Measurements from ENCODE around the gene DOHH.
"Not testable (repeated sequence)": the region's sequence is repeated elsewhere in the genome, so short reads cannot be mapped to it uniquely, and the experiment has no call there.

Gene DOHH

DNA sequence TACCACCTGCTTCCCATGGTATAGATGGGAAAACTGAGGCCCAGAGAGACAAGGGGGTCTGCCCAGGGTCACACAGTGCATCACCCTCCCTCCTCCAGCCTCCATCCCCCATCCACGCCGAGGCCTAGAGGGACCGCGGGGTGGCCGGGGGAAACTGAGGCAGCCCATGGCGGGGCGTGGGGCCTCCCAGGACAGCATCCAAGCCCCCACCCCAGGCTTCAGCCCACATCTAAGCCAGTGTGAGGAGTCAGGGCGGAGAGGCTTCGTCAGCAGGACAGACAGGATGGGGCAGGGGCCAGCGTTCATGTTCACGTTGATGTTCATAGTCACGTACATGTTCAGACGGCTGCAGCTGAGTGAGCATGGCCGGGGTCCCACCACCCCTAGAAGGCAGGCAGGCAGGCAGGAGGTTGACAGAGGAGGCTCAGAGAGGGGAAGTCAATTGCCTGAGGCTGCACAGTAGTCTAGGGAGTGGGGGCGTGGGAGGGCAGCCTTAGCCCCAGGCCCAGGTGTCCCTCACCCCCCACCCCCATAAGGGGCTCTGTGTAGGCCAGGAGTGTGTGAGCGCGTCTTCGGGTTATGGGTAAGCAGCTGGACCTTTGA lies 43.4 kb downstream of the DOHH start:
- no peak for DNase-seq

DNA sequence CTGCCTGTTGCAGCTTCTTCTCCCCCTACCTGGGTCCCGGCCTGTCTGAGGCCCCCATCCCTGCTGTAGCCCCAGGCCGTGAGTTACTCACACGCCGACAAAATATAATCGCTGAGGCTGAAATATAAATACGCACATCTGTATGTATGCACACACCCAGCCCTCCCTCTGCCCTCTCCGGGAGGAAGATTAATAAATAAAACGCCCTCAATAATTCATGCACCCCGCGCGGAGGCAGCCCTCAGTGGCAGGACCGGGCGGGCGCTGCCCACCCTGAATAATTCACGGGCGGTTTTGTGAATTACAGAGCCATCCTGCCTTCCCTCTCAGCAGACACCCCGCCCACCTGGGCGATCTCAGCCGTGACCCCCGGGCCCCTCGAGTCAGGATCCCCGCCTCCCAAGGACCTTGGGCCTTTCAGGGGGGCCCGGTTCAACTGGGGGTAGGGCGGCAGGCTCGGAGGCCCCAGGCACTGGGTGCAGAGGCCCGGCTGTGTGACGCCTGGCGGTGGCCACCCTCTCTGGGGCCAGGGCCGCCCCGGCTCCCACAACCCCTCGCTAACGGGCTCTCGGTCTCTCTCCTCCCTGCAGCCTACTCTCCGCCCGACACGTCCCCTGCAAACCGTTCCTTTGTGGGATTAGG lies 44.4 kb downstream of the DOHH start:
- DNase-seq, result no peak

DNA sequence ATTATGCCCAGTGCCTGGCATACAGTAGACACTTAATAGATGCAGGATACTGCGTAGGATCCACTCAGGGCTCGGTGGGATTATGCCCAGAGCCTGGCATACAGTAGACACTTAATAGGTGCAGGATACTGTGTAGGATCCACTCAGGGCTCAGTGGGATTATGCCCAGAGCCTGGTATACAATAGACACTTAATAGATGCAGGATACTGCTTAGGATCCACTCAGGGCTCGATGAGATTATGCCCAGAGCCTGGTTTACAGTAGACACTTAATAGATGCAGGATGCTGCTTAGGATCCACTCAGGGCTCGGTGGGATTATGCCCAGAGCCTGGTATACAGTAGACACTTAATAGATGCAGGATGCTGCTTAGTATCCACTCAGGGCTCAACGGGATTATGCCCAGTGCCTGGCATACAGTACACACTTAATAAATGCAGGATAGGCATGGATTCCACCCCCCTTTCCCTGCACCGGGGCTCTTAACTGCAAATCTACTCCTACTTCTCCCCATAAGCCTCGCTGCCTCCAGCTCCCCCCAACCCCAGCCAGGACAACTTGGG lies 45.0 kb downstream of the DOHH start:
- no peak for DNase-seq

DNA sequence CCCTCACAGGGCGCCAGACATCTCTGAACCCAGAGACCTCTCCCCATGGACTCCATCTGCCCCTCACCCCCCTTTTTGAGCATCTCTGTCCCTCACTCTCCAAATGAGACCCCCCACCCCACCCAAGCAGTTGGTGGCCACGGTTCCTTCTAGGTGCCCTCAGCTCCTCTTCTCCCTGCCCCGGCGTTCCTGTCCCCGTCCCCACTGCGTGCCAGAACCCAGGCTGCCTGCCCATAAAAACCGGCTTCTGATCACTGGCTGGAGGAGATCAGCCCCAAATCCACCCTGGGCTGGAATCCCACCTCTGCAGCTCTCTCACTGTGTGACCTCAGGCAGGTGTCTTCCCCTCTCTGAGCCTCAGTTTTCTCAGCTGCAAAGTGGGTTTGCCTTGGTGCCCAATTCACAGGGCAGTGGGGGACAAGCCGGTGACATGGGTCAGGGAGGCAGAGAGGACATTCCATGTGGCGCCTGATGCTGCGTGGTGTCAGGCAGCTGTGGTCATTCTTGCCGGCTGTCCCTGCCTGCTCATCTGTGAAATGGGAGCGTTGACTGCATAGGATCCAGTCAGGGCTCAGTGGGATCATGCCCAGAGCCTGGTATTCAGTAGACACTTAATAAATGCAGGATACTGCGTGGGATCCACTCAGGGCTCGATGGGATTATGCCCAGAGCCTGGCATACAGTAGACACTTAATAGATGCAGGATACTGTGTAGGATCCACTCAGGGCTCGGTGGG lies 45.6 kb downstream of the DOHH start:
- DNase-seq, result no peak

DNA sequence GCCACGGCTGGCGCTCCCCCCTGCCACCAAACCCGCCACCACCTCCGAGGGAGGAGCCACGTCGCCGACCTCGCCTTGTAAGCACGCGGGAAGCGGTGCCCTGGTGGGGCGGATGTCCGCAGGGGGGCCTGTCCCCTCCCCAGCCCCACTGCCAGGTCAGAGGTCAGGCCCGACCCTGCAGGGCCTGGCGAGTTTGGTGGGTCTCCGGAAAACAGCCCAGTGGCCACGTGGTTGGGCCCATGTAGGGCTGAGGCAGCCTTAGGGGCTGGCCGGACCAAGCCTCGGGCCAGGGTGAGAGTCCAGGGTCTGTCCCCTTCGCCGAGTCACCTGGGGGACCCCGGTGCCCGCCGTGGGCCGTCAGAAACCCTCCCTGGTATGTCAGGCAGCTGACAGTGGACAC lies 46.6 kb downstream of the DOHH start:
- no peak for DNase-seq

DNA sequence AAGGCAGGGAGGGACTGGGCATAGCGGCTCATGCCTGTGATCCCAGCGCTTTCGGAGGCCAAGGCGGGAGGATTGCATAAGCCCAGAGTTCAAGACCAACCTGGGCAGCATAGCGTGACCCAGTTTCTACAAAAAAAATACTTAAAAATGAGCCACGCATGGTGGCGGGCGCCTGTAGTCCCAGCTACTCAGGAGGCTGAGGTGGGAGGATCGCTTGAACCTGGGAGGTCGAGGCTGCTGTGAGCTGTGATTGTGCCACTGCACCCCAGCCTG lies 47.6 kb downstream of the DOHH start:
- not testable (repeated sequence) for DNase-seq

DNA sequence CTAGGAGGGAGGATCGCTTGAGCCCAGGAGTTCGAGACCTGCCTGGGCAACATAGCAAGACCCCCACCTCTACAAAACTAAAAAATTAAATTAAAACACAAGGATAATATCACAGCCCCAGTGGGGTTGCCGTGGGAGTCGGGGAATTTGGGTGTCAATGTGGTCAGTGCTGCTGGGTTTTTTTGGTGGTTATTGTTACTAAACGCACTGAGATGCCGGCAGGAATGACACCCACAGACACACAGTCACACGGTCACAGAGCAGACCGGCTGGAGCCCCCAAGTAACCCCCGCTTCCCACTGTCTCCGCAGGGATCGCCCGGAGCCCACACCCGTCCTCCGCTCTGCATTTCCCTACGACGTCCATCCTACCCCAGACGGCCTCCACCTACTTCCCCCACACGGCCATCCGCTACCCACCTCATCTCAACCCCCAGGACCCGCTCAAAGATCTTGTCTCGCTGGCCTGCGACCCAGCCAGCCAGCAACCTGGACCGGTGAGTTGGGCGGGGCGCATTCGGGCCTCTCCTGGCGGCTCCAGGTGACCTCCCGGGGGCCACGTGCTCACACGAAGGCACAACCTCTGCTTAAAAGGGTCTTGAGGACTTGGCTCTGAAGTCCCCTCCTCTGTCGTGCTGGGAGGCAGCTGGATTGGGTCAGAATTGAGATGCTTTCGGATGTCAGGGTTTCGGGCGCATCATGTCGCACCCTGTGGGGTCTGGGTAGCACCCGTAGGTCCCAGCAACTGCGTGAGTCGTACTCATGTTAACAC lies 48.1 kb downstream of the DOHH start:
- no peak for DNase-seq

DNA sequence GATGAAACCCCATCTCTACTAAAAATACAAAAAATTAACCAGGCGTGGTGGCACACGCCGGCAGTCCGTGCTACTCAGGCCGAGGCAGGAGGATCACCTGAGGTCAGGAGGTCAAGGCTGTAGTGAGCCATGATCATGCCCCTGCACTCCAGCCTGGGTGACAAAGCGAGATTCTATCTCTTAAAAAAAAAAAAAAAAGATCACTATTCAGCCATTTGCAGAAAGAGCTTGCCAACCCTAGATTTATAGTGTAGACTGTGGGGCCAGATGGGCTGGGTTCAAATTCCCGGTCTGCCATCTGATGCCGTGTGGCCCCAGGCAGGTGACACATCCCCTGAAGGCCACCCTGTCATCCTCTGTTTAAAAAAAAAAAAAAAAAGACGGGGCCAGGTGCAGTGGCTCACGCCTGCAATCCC lies 49.0 kb downstream of the DOHH start:
- DNase-seq, result no peak

DNA sequence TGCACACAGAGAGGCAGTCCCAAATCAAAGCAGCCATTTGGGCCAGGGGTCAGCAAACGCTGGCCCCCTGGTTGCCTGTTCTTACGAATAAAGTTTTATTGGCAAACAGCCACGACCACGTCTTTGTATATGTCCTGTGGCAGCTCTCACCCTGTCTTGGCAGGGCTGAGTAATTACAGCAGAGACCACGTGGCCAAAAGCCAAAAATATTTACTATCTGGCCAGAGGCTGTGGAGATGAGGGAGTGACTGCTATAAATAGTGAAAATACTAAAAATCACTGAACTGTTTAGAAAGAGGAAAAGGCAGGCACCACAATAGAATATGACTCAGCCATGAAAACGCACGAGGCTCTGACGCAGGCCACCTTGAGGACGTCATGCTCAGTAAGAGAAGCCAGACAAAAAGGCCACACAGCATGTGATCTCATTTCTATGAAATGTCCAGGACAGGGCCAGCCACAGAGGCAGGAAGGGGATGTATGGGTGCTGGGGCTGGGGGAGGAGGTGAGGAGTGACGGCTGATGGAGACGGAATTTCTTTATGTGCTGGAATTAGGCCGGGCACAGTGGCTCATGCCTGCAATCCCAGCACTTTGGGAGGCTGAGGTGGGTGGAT lies 49.6 kb downstream of the DOHH start:
- DNase-seq, result no peak

DNA sequence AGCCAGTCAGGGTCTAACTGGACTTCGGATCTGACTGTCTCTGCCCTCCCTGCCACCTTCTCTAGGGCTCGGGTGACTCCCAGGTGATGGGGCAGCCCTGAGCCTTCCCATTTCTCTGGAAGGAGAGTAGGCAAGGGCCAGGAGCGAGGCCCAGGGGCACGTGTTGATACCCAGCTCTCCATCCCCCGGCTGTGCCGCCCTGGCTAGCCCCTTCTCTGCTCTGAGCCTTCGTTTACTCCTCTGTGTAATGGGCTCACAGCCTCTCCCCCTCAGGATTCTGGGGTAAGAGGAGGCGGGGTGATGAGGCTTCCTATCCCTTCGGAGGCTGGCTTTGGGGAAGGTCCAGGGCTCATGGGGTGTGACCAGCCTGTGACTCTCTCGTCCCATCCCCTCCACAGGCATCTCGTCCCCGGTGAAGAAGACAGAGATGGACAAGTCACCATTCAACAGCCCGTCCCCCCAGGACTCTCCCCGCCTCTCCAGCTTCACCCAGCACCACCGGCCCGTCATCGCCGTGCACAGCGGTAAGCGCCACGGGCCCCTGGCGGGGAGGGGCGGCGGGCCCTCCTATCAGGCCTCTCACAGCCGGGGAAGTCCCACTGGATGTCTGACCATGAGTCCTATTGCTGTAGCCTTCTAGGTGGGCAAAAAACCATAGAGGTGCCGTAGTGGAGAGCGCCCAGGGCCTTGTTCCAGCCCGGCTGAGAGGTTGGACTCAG lies 51.7 kb downstream of the DOHH start:
- DNase-seq, result no peak

DNA sequence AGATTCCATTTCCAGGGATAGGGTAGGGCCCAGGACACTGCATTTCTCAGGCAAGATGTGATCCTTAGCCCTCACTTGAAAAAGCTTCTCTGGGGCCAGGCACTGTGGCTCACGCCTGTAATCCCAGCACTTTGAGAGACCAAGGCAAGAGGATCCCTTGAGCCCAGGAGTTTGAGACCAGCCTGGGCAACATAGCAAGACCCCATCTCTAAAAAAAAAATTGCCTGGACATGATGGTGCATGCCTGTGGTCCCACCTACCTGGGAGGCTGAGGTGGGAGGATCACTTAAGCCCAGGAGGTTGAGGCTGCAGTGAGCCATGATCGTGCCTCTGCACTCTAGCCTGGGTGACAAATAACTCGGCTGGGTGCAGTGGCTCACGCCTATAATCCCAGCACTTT lies 53.8 kb downstream of the DOHH start:
- DNase-seq, result not testable (repeated sequence)

DNA sequence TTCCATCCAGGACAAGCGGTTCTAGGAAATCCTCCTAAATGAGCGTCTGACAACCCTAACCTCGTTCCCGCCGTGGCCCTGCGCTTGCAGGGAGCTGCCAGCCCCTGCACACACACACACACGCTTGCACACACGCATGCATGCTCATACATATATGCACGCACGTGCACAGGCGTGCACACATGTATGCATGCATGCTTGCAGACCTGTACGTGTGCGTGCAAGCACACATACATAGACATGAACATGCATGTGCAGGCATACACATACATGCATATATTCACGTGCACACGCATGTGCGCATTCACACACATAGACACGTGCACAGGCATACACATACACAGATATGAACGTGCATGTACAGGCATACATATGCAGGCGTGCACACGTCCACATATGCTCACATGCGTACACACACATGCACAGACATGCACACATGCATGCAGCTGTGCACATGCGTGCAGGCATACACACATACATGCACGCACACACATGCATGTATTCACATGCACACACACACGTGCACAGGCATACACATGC lies 55.7 kb downstream of the DOHH start:
- DNase-seq, result no peak

DNA sequence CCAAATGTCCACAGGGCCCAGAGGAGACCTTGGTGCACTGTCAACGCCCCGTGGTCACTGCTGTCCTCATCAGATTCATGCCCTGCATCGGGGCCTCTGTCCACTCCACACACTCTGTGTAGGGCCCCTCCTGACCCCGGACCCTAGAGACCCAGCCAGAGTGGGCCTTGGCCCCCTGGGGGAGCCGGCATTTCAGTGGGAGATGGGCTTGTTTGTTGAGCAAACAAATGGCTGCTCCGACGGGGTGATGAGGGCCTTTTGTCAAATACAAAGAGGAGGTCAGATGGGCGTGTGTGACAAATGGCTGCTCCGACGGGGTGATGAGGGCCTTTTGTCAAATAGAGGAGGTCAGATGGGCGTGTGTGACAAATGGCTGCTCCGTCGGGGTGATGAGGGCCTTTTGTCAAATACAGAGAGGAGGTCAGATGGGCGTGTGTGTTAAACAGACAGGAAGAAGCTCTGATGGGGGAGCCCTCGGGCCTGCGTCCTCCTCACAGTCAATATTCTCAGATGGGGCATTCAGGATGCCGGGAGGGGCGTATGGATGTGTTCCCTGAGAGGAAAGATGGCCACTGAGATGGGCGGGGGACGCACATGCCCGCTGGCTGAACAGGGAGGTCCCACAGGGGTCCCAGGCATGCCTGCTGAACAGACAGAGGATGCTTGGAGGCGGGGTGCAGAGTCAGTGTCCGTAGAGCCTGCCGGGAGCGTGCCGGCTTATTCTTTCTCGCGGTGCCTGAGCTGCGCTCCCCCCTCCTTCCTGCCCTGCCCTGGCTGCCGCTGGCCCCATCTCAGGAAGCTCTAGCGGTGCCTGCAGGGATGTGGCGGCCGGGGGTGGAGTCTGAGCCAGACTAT lies 56.4 kb downstream of the DOHH start:
- no peak for DNase-seq

DNA sequence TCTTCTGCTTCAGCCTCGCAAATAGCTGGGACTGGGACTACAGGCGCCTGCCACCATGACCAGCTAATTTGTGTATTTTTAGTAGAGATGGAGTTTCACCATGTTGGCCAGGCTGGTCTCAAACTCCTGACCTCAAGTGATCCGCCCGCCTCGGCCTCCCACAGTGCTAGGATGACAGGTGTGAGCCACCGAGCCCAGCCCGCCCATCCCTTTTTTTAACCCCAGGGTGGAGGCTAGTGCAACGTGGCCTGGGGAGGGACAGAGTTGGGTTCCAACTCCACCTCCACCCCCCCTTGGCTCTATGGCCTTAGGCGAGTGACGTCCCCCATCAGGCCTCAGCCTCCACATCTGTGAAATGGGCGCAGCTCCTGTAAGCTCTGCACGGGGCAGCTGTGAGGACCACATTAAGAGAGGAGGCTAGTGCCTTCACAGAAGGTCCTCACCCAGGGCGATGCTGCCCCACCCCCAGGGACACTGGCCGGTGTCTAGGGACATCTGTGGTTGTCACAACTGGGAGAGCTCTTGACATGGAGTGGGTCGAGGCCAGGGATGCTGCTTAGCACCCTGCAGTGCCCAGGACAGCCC lies 57.9 kb downstream of the DOHH start:
- no peak for DNase-seq

DNA sequence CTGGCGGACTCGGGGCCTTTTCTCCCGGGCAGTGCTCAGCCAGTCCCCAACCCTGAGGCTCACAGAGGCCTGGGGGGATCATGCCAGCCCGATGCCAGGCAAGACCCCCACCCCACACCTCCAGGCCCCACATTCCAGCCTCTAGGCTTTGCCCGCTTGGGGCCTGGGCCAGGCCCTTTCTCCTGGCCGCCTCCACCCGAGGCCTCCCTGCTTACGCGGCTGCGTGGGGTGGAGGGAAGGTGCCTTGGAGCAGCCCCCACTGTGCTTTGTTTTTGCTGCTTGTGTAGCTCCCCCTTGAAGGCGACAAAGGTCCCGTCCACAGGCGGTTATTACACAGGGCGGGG lies 58.5 kb downstream of the DOHH start:
- no peak for DNase-seq

DNA sequence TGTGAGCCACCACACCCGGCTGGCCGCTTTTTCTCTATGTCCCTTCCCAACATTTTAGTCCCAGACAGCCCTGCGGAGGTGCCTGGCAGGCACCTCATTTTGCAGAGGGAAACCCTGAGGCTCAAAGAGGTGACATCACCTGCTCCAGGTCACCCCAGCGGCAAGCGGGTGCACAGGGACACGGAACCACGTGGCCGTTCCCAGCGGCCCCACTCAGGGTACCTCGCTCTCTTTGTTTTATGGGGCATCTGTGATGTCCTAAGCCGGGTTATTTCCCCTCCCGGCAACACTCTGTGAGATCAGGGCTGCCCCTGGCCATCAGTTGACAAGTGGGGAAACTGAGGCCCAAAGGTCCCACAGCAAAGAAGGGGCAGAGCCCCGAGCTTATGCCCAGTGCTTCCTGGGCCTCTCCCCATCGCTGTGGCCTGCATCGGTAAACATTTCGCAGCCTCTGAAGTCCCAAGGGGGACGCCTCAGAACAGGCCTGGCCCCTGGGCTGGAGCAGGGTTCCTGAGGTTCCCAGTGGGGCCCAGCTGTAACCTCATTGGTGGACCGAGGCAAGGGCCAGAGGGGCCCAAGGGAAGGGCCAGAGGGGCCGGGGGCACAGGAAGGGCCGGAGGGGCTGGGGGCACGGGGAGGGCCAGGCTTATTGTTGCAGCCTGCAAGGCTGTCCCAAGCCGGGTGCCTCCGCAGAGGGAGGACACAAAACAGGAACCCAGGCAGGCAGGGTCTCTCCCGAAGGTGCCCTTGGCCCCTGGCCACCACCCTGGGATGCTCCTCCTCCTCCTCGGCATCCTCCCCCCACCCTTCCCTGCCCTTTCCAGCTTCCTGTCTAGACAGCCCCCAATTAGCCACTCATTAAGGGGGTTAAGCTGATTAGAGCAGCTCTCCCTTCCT lies 59.1 kb downstream of the DOHH start:
- DNase-seq, result no peak

Measured in NCI-H524 treated with DMSO at 0.1 percent for 48 hours (cell line).